ENCODE data around the gene ACCS.

- TF ChIP-seq CTCF (IDR thresholded peaks at IDR 0.05) (no peak), POLR2A (IDR thresholded peaks at IDR 0.05) (no peak), POLR2AphosphoS5 (IDR thresholded peaks at IDR 0.05) (no peak)
These were observed 7.8 kb upstream of the ACCS start for GRCh38 chr11:44058275-44058674.

Measured in breast epithelium (tissue), 3 donors.